GM19463 (cell line): Measurements from ENCODE around the gene MICAL2.

Experiments used
- ATAC-seq: cut with Tn5 transposase; IDR thresholded peaks from one replicate; pipeline ENCODE4 v1.9.1; 2021; ENCODE audit warnings: mild to moderate bottlenecking, moderate library complexity; ENCODE audit not compliant: unreplicated experiment

The MICAL2 gene

GRCh38 chr11:12264361-12264760 lies 154.0 kb downstream of the MICAL2 start:
- ATAC-seq: no peak

GRCh38 chr11:12266132-12266531 lies 155.7 kb downstream of the MICAL2 start:
- ATAC-seq: no peak

- no peak for ATAC-seq
Observed at GRCh38 chr11:12266943-12267342, 156.6 kb downstream of the MICAL2 start.

- no peak for ATAC-seq
Observed at GRCh38 chr11:12267921-12268320, 157.5 kb downstream of the MICAL2 start.

GRCh38 chr11:12269104-12269441 lies 158.7 kb downstream of the MICAL2 start:
- no peak for ATAC-seq

GRCh38 chr11:12269446-12270214 lies 159.2 kb downstream of the MICAL2 start:
- no peak for ATAC-seq

GRCh38 chr11:12270215-12270797 lies 159.9 kb downstream of the MICAL2 start:
- no peak for ATAC-seq

GRCh38 chr11:12270817-12271216 lies 160.4 kb downstream of the MICAL2 start:
- ATAC-seq: no peak

GRCh38 chr11:12271241-12271640 lies 160.9 kb downstream of the MICAL2 start:
- ATAC-seq: no peak

- no peak for ATAC-seq
Observed at GRCh38 chr11:12271826-12272366, 161.5 kb downstream of the MICAL2 start.

- ATAC-seq: no peak
Observed at GRCh38 chr11:12272821-12273617, 162.6 kb downstream of the MICAL2 start.

GRCh38 chr11:12273618-12273995 lies 163.2 kb downstream of the MICAL2 start:
- no peak for ATAC-seq

GRCh38 chr11:12274056-12274455 lies 163.7 kb downstream of the MICAL2 start:
- ATAC-seq: no peak

- no peak for ATAC-seq
Observed at GRCh38 chr11:12274558-12275197, 164.3 kb downstream of the MICAL2 start.

GRCh38 chr11:12275818-12276217 lies 165.4 kb downstream of the MICAL2 start:
- no peak for ATAC-seq

- ATAC-seq: no peak
Observed at GRCh38 chr11:12276356-12276755, 166.0 kb downstream of the MICAL2 start.

- ATAC-seq: no peak
Observed at GRCh38 chr11:12276831-12277475, 166.6 kb downstream of the MICAL2 start.

GRCh38 chr11:12278766-12279671 lies 168.6 kb downstream of the MICAL2 start:
- no peak for ATAC-seq

- ATAC-seq: no peak
Observed at GRCh38 chr11:12279672-12280108, 169.3 kb downstream of the MICAL2 start.
